Cortex of kidney (tissue), 1 donor: ENCODE data around the gene SCNM1.
"Not testable (repeated sequence)": the region's sequence is repeated elsewhere in the genome, so short reads cannot be mapped to it uniquely, and the experiment has no call there.

Experiments used
- DNase-seq: peaks from one replicate; lab custom pipeline; 2025; lab: John Stamatoyannopoulos, UW

The SCNM1 gene

GRCh38 chr1:151193304-151193703, 27.4 kb downstream of the SCNM1 start:
- no peak for DNase-seq

GRCh38 chr1:151193856-151194255, 27.9 kb downstream of the SCNM1 start:
- DNase-seq, result no peak

- DNase-seq, result not testable (repeated sequence)
These were observed 29.1 kb downstream of the SCNM1 start for GRCh38 chr1:151194894-151195594.

- DNase-seq, result no peak
These were observed 30.4 kb downstream of the SCNM1 start for GRCh38 chr1:151196292-151196800.

- no peak for DNase-seq
These were observed 31.9 kb downstream of the SCNM1 start for GRCh38 chr1:151197863-151198253.

- peak; percentile 40 for DNase-seq
These were observed 32.5 kb downstream of the SCNM1 start, which contains the start of gene PIP5K1A for GRCh38 chr1:151198254-151199127. Gene PIP5K1A (plus strand): TSS chr1:151198552. CDS start chr1:151198997, 445 bp downstream.

GRCh38 chr1:151199873-151200581, 34.1 kb downstream of the SCNM1 start:
- DNase-seq, result no peak

GRCh38 chr1:151205381-151205965, 39.5 kb downstream of the SCNM1 start:
- not testable (repeated sequence) for DNase-seq

GRCh38 chr1:151210830-151211229, 44.9 kb downstream of the SCNM1 start:
- DNase-seq, result no peak

- no peak for DNase-seq
These were observed 46.2 kb downstream of the SCNM1 start for GRCh38 chr1:151211972-151212705.

- DNase-seq, result no peak
These were observed 47.6 kb downstream of the SCNM1 start for GRCh38 chr1:151213560-151213959.
